T-helper 17 cell (primary cell): ENCODE measurements around the gene PLXND1. TPM values are rescaled to one million over a fixed set of nuclear protein-coding genes. Genes with fewer than 3 reads are reported as not detected.
"Not testable (repeated sequence)": the region's sequence is repeated elsewhere in the genome, so short reads cannot be mapped to it uniquely, and the experiment has no call there.

Experiments used
- ATAC-seq: fragments of 150-1000 bp; cut with Tn5 transposase; 2 replicates; pipeline ENCODE4 v1.10.0; 2021; ENCODE audit warnings: mild to moderate bottlenecking, moderate library complexity
- DNase-seq, 3 donors: peaks; one replicate each; pipeline versions ENCODE4 v3.0.0 to v3.0.0-alpha.2; 2020 to 2021
- H3K9me3 ChIP-seq: one replicate; pipeline ENCODE4 v1.7.0; 2013; ENCODE audit warnings: low read length, mild to moderate bottlenecking; ENCODE audit not compliant: control insufficient read depth, poor library complexity, severe bottlenecking
- H3K27ac Mint-ChIP-seq: one replicate; pipeline ENCODE4 v1.8.0; 2022; ENCODE audit warnings: mild to moderate bottlenecking, moderate library complexity, mixed read lengths
- H3K27me3 Mint-ChIP-seq: one replicate; pipeline ENCODE4 v1.8.0; 2022; ENCODE audit warnings: mixed read lengths
- H3K36me3 Mint-ChIP-seq: one replicate; pipeline ENCODE4 v1.8.0; 2022; ENCODE audit warnings: low read depth, mixed read lengths
- H3K4me1 Mint-ChIP-seq: one replicate; pipeline ENCODE4 v1.8.0; 2022; ENCODE audit warnings: mild to moderate bottlenecking, mixed read lengths
- H3K4me3 Mint-ChIP-seq: one replicate; pipeline ENCODE4 v1.8.0; 2022; ENCODE audit warnings: mild to moderate bottlenecking, moderate library complexity, mixed read lengths
- total RNA-seq, 4 donors: library from RNA in 2 of 4; stranded (reverse) in 2 of 4; gene quantifications; one replicate each; pipeline ENCODE4 v1.2.3 and lab custom pipeline; 2022 to 2026

Gene PLXND1
- total RNA-seq, 2 donors from 2014 or later = 78.8 to 152 TPM

DNA sequence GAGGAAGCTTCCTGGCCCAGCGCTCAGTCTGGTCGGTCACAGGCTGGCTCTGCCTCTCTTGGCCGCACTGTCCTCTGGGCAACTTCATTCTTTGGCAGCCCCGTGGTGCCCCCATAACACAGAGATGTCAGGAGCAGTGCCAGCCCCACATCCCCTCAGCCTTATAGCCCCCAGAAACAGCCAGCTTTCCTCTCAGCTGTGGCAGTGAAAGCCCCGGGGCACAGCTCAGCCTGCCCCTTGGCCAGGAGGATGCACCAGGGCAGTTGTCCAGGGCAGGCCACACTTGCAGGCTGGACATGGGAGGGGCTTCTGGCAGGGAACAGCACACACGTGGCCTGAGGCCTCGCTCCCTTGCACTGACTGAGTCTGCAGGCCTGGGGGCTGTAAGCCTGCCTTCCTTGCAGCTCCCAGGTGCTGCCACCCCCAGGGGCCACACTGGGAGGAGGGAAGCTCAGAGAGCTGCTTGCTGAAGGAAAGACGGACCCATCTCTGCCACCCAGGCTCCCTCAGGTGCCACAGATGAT lies 88.4 kb downstream of the PLXND1 start:
- H3K27ac Mint-ChIP-seq = no peak overlapping the region
- H3K36me3 Mint-ChIP-seq = peaks cover 3% of the 10 kb centered on the region
- H3K9me3 ChIP-seq = no peaks in the 10 kb centered on the region
- no peak for ATAC-seq
- no peak overlapping the region for H3K4me3 Mint-ChIP-seq
- no peaks in the 10 kb centered on the region for H3K4me1 Mint-ChIP-seq
- DNase-seq = no peak
- H3K27me3 Mint-ChIP-seq = no peaks in the 10 kb centered on the region

DNA sequence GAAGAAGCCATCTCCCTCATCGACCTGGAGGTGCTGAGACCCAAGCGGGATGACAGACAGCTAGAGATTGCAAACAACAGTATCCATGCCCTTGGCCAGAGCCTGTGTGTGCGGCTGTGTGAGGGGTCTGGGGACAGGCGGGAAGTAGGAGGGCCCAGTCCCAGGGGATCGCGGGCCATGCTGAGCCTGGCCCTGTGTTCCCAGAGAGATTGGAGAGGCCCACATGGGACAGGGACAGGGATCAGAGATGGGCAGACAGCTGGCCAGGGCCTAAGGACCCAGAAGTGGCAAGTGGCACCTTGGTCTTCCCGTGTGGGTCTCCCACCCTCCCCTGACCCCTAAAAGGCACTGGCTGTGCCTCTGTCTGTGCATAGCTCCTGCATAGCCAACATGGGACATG lies 89.0 kb downstream of the PLXND1 start:
- no peaks in the 10 kb centered on the region for H3K4me1 Mint-ChIP-seq
- no peaks in the 10 kb centered on the region for H3K27me3 Mint-ChIP-seq
- ATAC-seq (no peak), DNase-seq (no peak)
- H3K9me3 ChIP-seq = no peaks in the 10 kb centered on the region
- H3K36me3 Mint-ChIP-seq = peaks cover 3% of the 10 kb centered on the region
- no peak overlapping the region for H3K27ac Mint-ChIP-seq
- no peak overlapping the region for H3K4me3 Mint-ChIP-seq

DNA sequence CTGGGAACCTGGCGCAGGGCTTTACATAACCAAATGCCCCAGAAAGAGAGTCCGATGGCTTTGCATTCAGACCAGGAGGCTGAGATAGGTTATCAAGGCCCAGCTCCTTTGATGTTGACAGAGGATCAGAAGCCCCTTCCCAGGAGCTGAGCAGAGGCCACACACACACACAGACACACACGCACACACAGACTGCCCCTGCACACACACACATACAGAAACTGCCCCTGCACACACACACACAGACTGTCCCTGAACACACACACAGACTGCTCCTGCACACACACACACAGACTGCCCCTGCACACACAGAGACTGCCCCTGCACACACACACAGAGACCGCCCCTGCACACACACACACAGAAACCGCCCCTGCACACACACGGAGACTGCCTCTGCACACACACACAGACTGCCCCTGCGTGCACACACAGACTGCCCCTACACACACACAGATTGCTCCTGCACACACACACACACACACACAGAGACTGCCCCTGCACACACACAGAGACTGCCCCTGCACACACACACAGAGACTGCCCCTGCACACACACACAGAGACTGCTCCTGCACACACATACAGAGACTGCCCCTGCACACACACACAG lies 90.5 kb downstream of the PLXND1 start:
- not testable (repeated sequence) for H3K27ac Mint-ChIP-seq, H3K9me3 ChIP-seq, DNase-seq, H3K4me1 Mint-ChIP-seq, ATAC-seq, H3K36me3 Mint-ChIP-seq, H3K4me3 Mint-ChIP-seq, H3K27me3 Mint-ChIP-seq

DNA sequence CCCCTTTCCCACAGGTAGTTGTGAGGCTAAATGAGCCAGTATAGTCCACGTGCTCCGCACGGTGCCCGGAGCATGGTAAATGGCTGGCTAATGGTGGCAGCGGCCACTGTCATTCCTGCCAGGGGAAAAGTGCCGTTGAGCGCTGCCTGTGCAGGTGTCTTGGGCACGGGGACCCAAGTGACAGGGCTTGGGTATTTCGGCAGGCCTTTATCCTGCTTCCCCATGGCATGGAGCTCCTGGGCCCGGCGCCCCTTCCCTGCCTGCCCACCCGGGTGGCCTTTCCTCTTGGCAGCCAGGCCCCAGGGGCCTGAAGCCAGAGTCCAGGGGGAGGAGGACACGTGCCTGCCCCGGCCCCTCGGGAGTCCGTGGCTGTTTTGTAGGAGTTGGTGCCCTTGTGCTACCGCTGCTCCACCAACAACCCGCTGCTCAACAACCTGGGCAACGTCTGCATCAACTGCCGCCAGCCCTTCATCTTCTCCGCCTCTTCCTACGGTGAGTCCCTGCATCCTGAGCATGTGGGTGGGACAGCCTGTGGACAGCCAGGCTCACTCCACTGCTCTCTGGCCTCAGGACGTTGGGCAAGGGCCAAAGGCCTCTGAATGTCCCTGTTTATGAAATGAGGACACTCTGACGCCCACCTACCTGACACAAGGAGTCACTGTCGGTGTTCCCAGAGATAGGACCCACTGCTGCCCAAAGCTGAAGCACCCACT lies 91.2 kb downstream of the PLXND1 start:
- not testable (repeated sequence) for H3K27ac Mint-ChIP-seq, H3K4me3 Mint-ChIP-seq

DNA sequence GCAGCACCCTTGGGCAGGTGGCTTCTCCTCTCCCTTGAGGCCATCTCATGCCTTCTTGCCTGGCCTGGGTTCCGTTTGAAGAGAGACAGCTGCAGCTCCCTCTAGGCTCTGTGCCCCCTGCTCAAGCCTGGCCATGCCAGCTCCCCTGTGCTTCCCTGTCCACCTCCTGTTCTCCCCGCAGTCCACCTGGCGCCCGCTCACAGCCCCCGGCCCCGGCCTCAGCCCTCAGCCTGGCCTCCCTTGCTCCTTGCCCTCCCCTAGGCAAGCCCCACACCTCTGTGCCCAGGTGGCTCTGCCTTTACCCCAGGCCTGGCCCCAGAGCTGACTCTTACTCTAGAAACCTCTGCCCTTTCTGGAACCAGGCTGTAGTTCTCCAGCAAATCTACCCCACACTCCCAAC lies 91.9 kb downstream of the PLXND1 start:
- Mint-ChIP-seq H3K27me3 (no peaks in the 10 kb centered on the region), H3K4me1 (peaks cover 7% of the 10 kb centered on the region), H3K4me3 (no peak overlapping the region), H3K36me3 (peaks cover 6% of the 10 kb centered on the region), H3K27ac (no peak overlapping the region)
- DNase-seq = no peak
- no peaks in the 10 kb centered on the region for H3K9me3 ChIP-seq
- ATAC-seq = no peak

More for the DNA sequence above, 91.2 kb downstream of the PLXND1 start:
- H3K9me3 ChIP-seq, H3K36me3 Mint-ChIP-seq, H3K27me3 Mint-ChIP-seq, DNase-seq, H3K4me1 Mint-ChIP-seq, ATAC-seq: not testable (repeated sequence)

DNA sequence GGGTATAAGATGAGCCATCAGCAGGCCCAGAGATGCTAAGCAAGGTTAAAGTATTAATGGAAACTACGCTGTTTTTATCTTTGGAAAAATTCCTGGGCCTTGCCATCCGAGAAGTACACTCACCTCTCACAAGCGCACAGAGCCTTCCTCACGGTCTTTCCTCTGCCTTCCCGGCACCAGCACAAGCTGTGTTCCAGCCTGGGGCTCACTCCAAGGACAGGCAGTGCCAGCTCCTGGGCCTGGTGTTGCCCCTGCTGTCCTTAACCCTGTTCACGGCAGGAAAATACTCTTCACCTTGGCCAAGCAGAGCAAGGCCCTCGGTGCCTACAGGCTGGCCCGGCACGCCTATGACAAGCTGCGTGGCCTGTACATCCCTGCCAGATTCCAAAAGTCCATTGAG lies 92.4 kb downstream of the PLXND1 start:
- no peak overlapping the region for H3K4me3 Mint-ChIP-seq
- DNase-seq = no peak

DNA sequence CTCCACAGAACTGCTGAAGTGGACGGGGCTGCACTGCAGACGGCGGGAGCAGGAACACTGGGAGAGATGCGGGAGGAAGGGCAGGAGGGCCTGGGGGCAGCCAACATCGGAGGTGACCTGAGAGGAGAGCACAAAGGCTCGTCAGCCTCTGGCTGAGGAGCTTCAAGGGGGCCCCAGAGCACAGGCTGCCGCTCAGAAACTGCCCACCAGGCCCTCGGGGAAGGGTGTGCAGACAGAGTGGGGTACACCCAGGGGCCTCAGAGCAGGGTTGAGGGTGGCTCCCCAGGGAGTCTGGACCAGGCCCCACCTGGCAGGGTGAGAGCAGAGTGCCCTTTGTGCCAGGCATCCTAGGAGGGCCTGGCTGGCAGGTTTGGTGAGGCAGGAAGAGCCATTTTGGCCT lies 92.8 kb downstream of the PLXND1 start:
- H3K36me3 Mint-ChIP-seq = peaks cover 6% of the 10 kb centered on the region
- no peak overlapping the region for H3K4me3 Mint-ChIP-seq
- H3K4me1 Mint-ChIP-seq = peaks cover 7% of the 10 kb centered on the region
- H3K27me3 Mint-ChIP-seq = no peaks in the 10 kb centered on the region
- no peak overlapping the region for H3K27ac Mint-ChIP-seq
- ATAC-seq (no peak), DNase-seq (no peak)
- no peaks in the 10 kb centered on the region for H3K9me3 ChIP-seq

More for the DNA sequence above, 92.4 kb downstream of the PLXND1 start:
- no peak for ATAC-seq
- Mint-ChIP-seq H3K27me3 (no peaks in the 10 kb centered on the region), H3K4me1 (peaks cover 7% of the 10 kb centered on the region), H3K27ac (no peak overlapping the region), H3K36me3 (peaks cover 6% of the 10 kb centered on the region)
- H3K9me3 ChIP-seq = no peaks in the 10 kb centered on the region

DNA sequence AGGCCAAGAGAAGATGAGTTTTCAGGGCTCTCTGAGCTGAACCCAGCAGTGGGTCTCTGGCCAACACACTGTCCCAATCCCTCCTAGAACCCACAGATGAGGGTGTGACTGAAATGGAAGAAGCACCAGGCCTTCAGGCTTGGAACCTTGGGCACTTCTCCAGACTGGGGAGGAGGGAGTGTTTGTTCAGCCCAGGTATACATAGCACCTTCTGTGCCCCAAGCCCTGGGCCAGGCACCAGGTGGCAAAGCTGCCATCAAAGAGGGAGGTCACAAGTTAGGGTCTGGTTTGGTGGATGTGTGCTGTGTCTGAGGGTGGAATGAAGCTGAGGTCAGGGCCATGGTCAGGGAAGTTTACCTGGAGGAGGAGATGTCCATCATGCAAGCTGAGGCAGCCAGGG lies 93.9 kb downstream of the PLXND1 start:
- H3K4me1 Mint-ChIP-seq = peaks cover 7% of the 10 kb centered on the region
- no peak overlapping the region for H3K27ac Mint-ChIP-seq

DNA sequence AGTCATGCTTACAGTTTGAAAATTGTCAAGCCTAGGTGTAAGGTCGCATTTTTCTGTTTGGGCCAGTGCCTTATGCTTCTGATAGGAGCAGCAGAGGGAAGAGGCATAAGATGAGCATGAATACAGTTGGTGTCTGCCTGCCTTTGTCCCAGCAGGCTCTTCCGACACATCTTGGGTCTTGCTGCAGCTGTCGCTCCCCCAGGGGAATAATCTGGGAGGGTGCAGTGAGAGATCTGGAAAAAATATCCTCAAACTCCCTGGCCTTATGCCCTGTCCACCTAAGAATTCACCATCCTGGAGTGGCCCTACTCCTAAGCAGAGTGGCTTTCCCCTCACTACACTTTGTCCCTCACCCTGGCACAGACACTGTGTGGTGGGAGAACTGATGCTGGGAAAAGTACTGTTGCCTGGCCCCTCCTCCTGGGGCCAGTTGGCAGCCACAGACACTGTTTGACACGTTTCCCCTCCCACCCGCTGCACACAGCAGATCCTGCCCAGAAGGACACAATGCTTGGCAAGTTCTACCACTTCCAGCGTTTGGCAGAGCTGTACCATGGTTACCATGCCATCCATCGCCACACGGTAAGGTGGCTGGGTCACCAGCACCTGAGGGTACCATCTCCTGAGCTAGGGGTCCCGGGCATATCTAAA lies 99.2 kb downstream of the PLXND1 start:
- Mint-ChIP-seq H3K27ac (no peak overlapping the region), H3K4me3 (no peak overlapping the region), H3K4me1 (peaks cover 7% of the 10 kb centered on the region), H3K27me3 (no peaks in the 10 kb centered on the region), H3K36me3 (peaks cover 2% of the 10 kb centered on the region)
- no peak for DNase-seq
- H3K9me3 ChIP-seq = no peaks in the 10 kb centered on the region
- no peak for ATAC-seq

More for the DNA sequence above, 93.9 kb downstream of the PLXND1 start:
- no peak for ATAC-seq
- no peak for DNase-seq
- Mint-ChIP-seq H3K27me3 (no peaks in the 10 kb centered on the region), H3K4me3 (no peak overlapping the region), H3K36me3 (peaks cover 6% of the 10 kb centered on the region)
- no peaks in the 10 kb centered on the region for H3K9me3 ChIP-seq

DNA sequence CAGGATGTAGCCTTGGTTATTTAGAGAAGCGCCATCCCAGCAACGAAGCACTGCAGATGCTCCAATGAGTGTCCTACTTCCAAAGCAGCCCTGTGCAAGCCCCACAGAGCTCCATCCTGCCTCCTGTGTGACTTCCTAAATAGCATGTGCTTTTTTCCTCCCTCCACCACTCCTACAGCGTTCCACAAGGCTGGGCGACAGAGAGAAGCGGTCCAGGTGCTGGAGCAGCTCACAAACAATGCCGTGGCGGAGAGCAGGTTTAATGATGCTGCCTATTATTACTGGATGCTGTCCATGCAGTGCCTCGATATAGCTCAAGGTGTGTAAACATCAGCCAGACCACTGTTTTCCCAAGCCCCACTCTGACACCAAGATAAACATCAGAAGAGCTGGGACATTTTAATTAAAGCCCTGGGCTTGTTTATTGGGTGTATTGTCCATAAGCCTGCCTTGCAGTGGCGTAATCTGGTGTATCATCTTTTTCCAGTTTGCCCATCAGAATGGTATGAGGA lies 100.2 kb downstream of the PLXND1 start:
- H3K4me3 Mint-ChIP-seq = no peak overlapping the region
- no peak overlapping the region for H3K27ac Mint-ChIP-seq
- no peaks in the 10 kb centered on the region for H3K27me3 Mint-ChIP-seq
- H3K9me3 ChIP-seq = no peaks in the 10 kb centered on the region
- ATAC-seq = no peak
- no peak for DNase-seq
- no peaks in the 10 kb centered on the region for H3K36me3 Mint-ChIP-seq
- peaks cover 7% of the 10 kb centered on the region for H3K4me1 Mint-ChIP-seq

DNA sequence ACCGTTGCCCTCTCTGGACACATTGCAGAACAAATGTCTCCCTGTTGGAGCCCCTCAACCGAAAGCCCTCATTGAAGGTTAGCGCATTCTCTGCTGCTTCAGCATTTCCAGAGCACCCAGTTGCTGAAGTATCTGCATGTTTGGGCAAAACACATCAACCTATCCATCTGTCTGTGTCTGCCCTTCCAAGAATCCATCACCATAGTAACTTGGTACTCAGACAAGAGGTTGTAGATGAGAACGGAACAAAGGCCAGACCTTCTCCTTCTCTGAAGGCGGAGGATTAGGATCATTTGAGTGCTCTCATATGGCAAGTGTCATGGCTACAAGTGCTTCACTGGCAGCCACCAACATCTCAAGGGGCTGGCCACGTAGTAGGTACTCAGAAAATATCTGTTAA lies 101.1 kb downstream of the PLXND1 start:
- DNase-seq (no peak), ATAC-seq (no peak)
- H3K4me3 Mint-ChIP-seq = no peak overlapping the region
- H3K27me3 Mint-ChIP-seq = no peaks in the 10 kb centered on the region
- H3K36me3 Mint-ChIP-seq = peaks cover 5% of the 10 kb centered on the region
- no peaks in the 10 kb centered on the region for H3K4me1 Mint-ChIP-seq
- H3K27ac Mint-ChIP-seq = no peak overlapping the region
- no peaks in the 10 kb centered on the region for H3K9me3 ChIP-seq
